SK-N-SH (cell line): ENCODE measurements around the gene F2RL2. TPM values are rescaled to one million over a fixed set of nuclear protein-coding genes. Genes with fewer than 3 reads are reported as not detected.

Experiments
- CTCF ChIA-PET: fragments of 300-600, 350-600 bp; formaldehyde crosslinking; extraction: SDS; loops from one replicate; lab custom pipeline; 2021; lab: Yijun Ruan, JAX
- POLR2A ChIA-PET: fragments of 350-600 bp; sonication (Branson Sonifier 250); formaldehyde crosslinking; extraction: SDS; loops from one replicate; lab custom pipeline; 2020; ENCODE audit warnings: antibody characterized with exemption, inconsistent platforms; lab: Yijun Ruan, JAX
- DNase-seq: peaks from one replicate; pipeline ENCODE4 v3.0.0; 2012
- H2AFZ ChIP-seq: fragments of 200-600 bp; sonication (generic); 2 replicates; pipeline ENCODE4 v1.8.1; 2016; ENCODE audit warnings: antibody characterized with exemption, mild to moderate bottlenecking, low read depth
- H3F3A ChIP-seq: fragments of 200-600 bp; sonication (generic); replicated peaks from 2 replicates; pipeline ENCODE3; 2016; ENCODE audit warnings: antibody characterized with exemption, mild to moderate bottlenecking; ENCODE audit not compliant: insufficient read depth
- H3K27ac ChIP-seq, 2 experiments: fragments of 200-500 bp in 1 of 2; fragments of 200-600 bp in 1 of 2; sonication (Bioruptor generic) in 1 of 2; sonication (generic), shearing (Covaris generic) in 1 of 2; 2 replicates each; pipeline versions ENCODE4 v1.5.1 to v1.6.1; 2014 to 2016; ENCODE audit warnings: low read depth in 2 of 2, inconsistent platforms in 1 of 2, low read length in 1 of 2, mild to moderate bottlenecking in 1 of 2, mixed read lengths in 1 of 2
- H3K27me3 ChIP-seq: fragments of 200-600 bp; sonication (generic), shearing (Covaris generic); 2 replicates; pipeline ENCODE4 v1.6.1; 2016; ENCODE audit warnings: mixed run types; ENCODE audit not compliant: insufficient read depth
- H3K36me3 ChIP-seq, 2 experiments: fragments of 200-500 bp in 1 of 2; fragments of 200-600 bp in 1 of 2; sonication (Bioruptor generic) in 1 of 2; sonication (generic) in 1 of 2; replicated peaks in 1 of 2; 2 replicates each; pipeline versions ENCODE3 to v1.5.1; 2014 to 2016; ENCODE audit warnings: low read length in 1 of 2, mild to moderate bottlenecking in 1 of 2; ENCODE audit not compliant: insufficient read depth in 2 of 2, control insufficient read depth in 1 of 2
- H3K4me1 ChIP-seq, 2 experiments: fragments of 200-500 bp in 1 of 2; fragments of 200-600 bp in 1 of 2; sonication (Bioruptor generic) in 1 of 2; sonication (generic), shearing (Covaris generic) in 1 of 2; 2 replicates each; pipeline versions ENCODE4 v1.5.1 to v1.6.1; 2014 to 2016; ENCODE audit warnings: low read depth in 1 of 2, low read length in 1 of 2, mixed run types in 1 of 2; ENCODE audit not compliant: insufficient read depth in 2 of 2, control insufficient read depth in 1 of 2
- H3K4me2 ChIP-seq: fragments of 200-600 bp; sonication (generic), shearing (Covaris generic); 2 replicates; pipeline ENCODE4 v1.6.1; 2017; ENCODE audit warnings: mixed run types
- H3K4me3 ChIP-seq, 2 experiments: fragments of 200-500 bp in 1 of 2; fragments of 200-600 bp in 1 of 2; sonication (Bioruptor generic) in 1 of 2; sonication (generic), shearing (Covaris generic) in 1 of 2; 2 replicates each; pipeline versions ENCODE4 v1.5.1 to v1.8.1; 2014 to 2016; ENCODE audit warnings: low read depth in 2 of 2, inconsistent platforms in 1 of 2, low read length in 1 of 2, mild to moderate bottlenecking in 1 of 2, mixed read lengths in 1 of 2, moderate library complexity in 1 of 2
- H3K79me2 ChIP-seq: fragments of 200-600 bp; sonication (generic); 2 replicates; pipeline ENCODE4 v1.8.1; 2017; ENCODE audit warnings: mild to moderate bottlenecking; ENCODE audit not compliant: insufficient read depth
- H3K9ac ChIP-seq: fragments of 200-600 bp; sonication (generic); 2 replicates; pipeline ENCODE4 v1.6.1; 2017; ENCODE audit warnings: mixed run types
- H3K9me2 ChIP-seq: fragments of 200-600 bp; sonication (generic); 2 replicates; pipeline ENCODE4 v1.6.1; 2017; ENCODE audit warnings: mixed run types
- H3K9me3 ChIP-seq: fragments of 200-600 bp; sonication (generic); 2 replicates; pipeline ENCODE4 v1.6.1; 2017; ENCODE audit warnings: mixed run types, mild to moderate bottlenecking, moderate library complexity
- H4K20me1 ChIP-seq: fragments of 200-600 bp; sonication (generic); 2 replicates; pipeline ENCODE4 v1.6.1; 2017; ENCODE audit warnings: mild to moderate bottlenecking, mixed run types; ENCODE audit not compliant: insufficient read depth
- CHD2 ChIP-seq: fragments of 150-350 bp; IDR thresholded peaks from 2 replicates; pipeline ENCODE4 v1.6.1; 2018; ENCODE audit warnings: low read length; ENCODE audit not compliant: partially characterized antibody
- EP300 ChIP-seq, 2 experiments: IDR thresholded peaks; 2 replicates each; pipeline versions ENCODE4 v1.4.0 to v1.6.1; 2012; ENCODE audit warnings: borderline replicate concordance in 1 of 2, low read depth in 1 of 2, low read length in 1 of 2
- FOSL2 ChIP-seq: IDR thresholded peaks from 2 replicates; pipeline ENCODE4 v1.4.0; 2012; ENCODE audit warnings: low read depth, mild to moderate bottlenecking, moderate library complexity, borderline replicate concordance
- FOXJ3 ChIP-seq: sonication (generic); formaldehyde crosslinking; IDR thresholded peaks from 2 replicates; pipeline ENCODE4 v1.5.1; 2020; ENCODE audit warnings: mild to moderate bottlenecking, missing genetic modification reagents
- GABPA ChIP-seq: IDR thresholded peaks from 2 replicates; pipeline ENCODE4 v1.4.0; 2012; ENCODE audit warnings: low read depth, mild to moderate bottlenecking
- IRF3 ChIP-seq: fragments of 150-350 bp; IDR thresholded peaks from 2 replicates; pipeline ENCODE4 v1.6.1; 2016; ENCODE audit warnings: mild to moderate bottlenecking, low read depth, low read length
- JUND ChIP-seq: IDR thresholded peaks from 2 replicates; pipeline ENCODE4 v1.4.0; 2012
- MEF2A ChIP-seq: IDR thresholded peaks from 2 replicates; pipeline ENCODE4 v1.4.0; 2012; ENCODE audit warnings: low read depth, borderline replicate concordance
- MXI1 ChIP-seq: IDR thresholded peaks from 2 replicates; pipeline ENCODE4 v1.6.1; 2012; ENCODE audit warnings: mild to moderate bottlenecking, low read depth, low read length, improper control_type of control experiment
- NRF1 ChIP-seq: IDR thresholded peaks from 2 replicates; pipeline ENCODE4 v1.6.1; 2012; ENCODE audit warnings: low read depth, mild to moderate bottlenecking, low read length
- POLR2AphosphoS5 ChIP-seq: IDR thresholded peaks from 2 replicates; pipeline ENCODE4 v1.6.1; 2012; ENCODE audit warnings: low read depth, low read length
- RAD21 ChIP-seq: IDR thresholded peaks from 2 replicates; pipeline ENCODE4 v1.6.1; 2012; ENCODE audit warnings: mild to moderate bottlenecking, low read length
- SIN3A ChIP-seq: IDR thresholded peaks from 2 replicates; pipeline ENCODE4 v1.6.1; 2012; ENCODE audit warnings: low read depth, mild to moderate bottlenecking, low read length, moderate library complexity, borderline replicate concordance
- SMC3 ChIP-seq: IDR thresholded peaks from 2 replicates; pipeline ENCODE4 v1.6.1; 2012; ENCODE audit warnings: low read depth, low read length, improper control_type of control experiment
- TAF1 ChIP-seq: IDR thresholded peaks from 2 replicates; pipeline ENCODE4 v1.6.1; 2012; ENCODE audit warnings: low read depth, mild to moderate bottlenecking, low read length, moderate library complexity, borderline replicate concordance
- TCF12 ChIP-seq: IDR thresholded peaks from 2 replicates; pipeline ENCODE4 v1.4.0; 2012
- TEAD4 ChIP-seq: IDR thresholded peaks from 2 replicates; pipeline ENCODE4 v1.4.0; 2012; ENCODE audit warnings: mild to moderate bottlenecking, borderline replicate concordance; ENCODE audit not compliant: insufficient read depth
- USF2 ChIP-seq: fragments of 150-350 bp; IDR thresholded peaks from 2 replicates; pipeline ENCODE4 v1.6.1; 2017; ENCODE audit warnings: antibody characterized with exemption, low read length, low read depth, borderline replicate concordance
- YY1 ChIP-seq: IDR thresholded peaks from 2 replicates; pipeline ENCODE4 v1.4.0; 2012; ENCODE audit warnings: low read depth, mild to moderate bottlenecking
- WGBS: methylation state at CpG from one replicate; pipeline ENCODE4 v1.1.6; 2017; ENCODE audit warnings: low lambda C conversion rate; 5-methylcytosine and 5-hydroxymethylcytosine counted together
- polyA plus RNA-seq, 3 experiments: library from polyadenylated mRNA; depleted of rRNA; stranded (reverse); fragments of >200 nt; gene quantifications; 2 replicates each; pipeline ENCODE4 v1.2.3, GENCODE V29; 2012

The F2RL2 gene
- polyA plus RNA-seq, 1 of the 3 experiments (the other 2 are of a cell fraction), result 29.4 TPM

GRCh38 chr5:76615759-76616158 lies 7.4 kb downstream of the F2RL2 start:
- no peak for DNase-seq
- 0 out of 2 replicates have a peak overlapping the region, but pooled peaks have one; percentile 9 for H3K4me2 ChIP-seq
- H3K27me3 ChIP-seq, result no peaks in the 10 kb centered on the region
- H2AFZ ChIP-seq, result no peak overlapping the region
- H3K9ac ChIP-seq, result no peak overlapping the region
- TF ChIP-seq POLR2AphosphoS5 (no peak), MXI1 (no peak), FOSL2 (peak; percentile 22; the same call in 1 of the 2 replicates), TEAD4 (no peak), EP300 (IDR thresholded peaks at IDR 0.05; ENCODE audit: borderline replicate concordance in 1 of 2, low read depth in 1 of 2, low read length in 1 of 2) (no peak), NRF1 (no peak), USF2 (no peak)
- no peaks in the 10 kb centered on the region for H3K9me2 ChIP-seq
- ChIA-PET POLR2A (no interaction called here), CTCF (interaction anchor here (0.9 to 1.9 kb wide), 6 partner anchors 9 to 159 kb away, joined by 3 to 7 read pairs (median 4); no protein-coding TSS in a partner anchor)
- H3K79me2 ChIP-seq, result peaks cover 25% of the 10 kb centered on the region
- H3K9me3 ChIP-seq, result no peaks in the 10 kb centered on the region
- 40% methylated on average over 2 of the region's 2 CpGs for WGBS
- H3K4me3 ChIP-seq, result no peak overlapping the region
- H3K27ac ChIP-seq, result peak overlapping the region in 1 of 2 experiments; percentile 74; a peak in 2 of 4 replicates
- H3K4me1 ChIP-seq, result peaks cover 0 to 43% of the 10 kb centered on the region in 2 experiments; a peak in 1 of 4 replicates
- H3K36me3 ChIP-seq, result peaks cover 7 to 19% of the 10 kb centered on the region in 2 experiments
- H3F3A ChIP-seq, result peaks cover 38% of the 10 kb centered on the region
- H4K20me1 ChIP-seq, result no peaks in the 10 kb centered on the region

- no peaks in the 10 kb centered on the region for H3K9me2 ChIP-seq
- WGBS, result 74% methylated on average over 5 of the region's 5 CpGs
- H3K9ac ChIP-seq, result no peak overlapping the region
- ChIA-PET POLR2A (no interaction called here), CTCF (interaction anchor here (1.8 to 5.2 kb wide), 2 partner anchors 11 to 161 kb away, joined by 5 to 27 read pairs; no protein-coding TSS in a partner anchor)
- H3K4me2 ChIP-seq, result no peak overlapping the region
- no peaks in the 10 kb centered on the region for H3K9me3 ChIP-seq
- H3F3A ChIP-seq, result peaks cover 30% of the 10 kb centered on the region
- no peak overlapping the region for H3K4me3 ChIP-seq
- no peak overlapping the region for H2AFZ ChIP-seq
- peaks cover 9% of the 10 kb centered on the region for H3K79me2 ChIP-seq
- H3K4me1 ChIP-seq, result peaks cover 0 to 30% of the 10 kb centered on the region in 2 experiments; a peak in 1 of 4 replicates
- no peak overlapping the region for H3K27ac ChIP-seq
- TF ChIP-seq FOXJ3 (CRISPR knock-in tag) (no peak), POLR2AphosphoS5 (0 out of 2 replicates have a peak, but pooled peaks have one; percentile 10)
- H3K36me3 ChIP-seq, result peaks cover 5 to 15% of the 10 kb centered on the region in 2 experiments
- H3K27me3 ChIP-seq, result no peaks in the 10 kb centered on the region
- no peaks in the 10 kb centered on the region for H4K20me1 ChIP-seq
- no peak for DNase-seq
These were observed 10.3 kb downstream of the F2RL2 start for GRCh38 chr5:76612942-76613341.

- 90% methylated on average over 1 of the region's 1 CpG for WGBS
- Histone ChIP-seq H3K4me1 (peaks cover 3 to 16% of the 10 kb centered on the region in 2 experiments), H3K9ac (no peak overlapping the region), H3K27ac (no peak overlapping the region), H3K4me3 (no peak overlapping the region), H3K9me2 (no peaks in the 10 kb centered on the region), H3K4me2 (no peak overlapping the region), H2AFZ (no peak overlapping the region), H3K36me3 (peaks cover 0 to 2% of the 10 kb centered on the region in 2 experiments), H4K20me1 (no peaks in the 10 kb centered on the region), H3F3A (peaks cover 2% of the 10 kb centered on the region), H3K9me3 (no peaks in the 10 kb centered on the region), H3K79me2 (no peaks in the 10 kb centered on the region), H3K27me3 (no peaks in the 10 kb centered on the region)
- ChIA-PET CTCF (interaction anchor here (0.6 to 5.2 kb wide), 4 partner anchors 7 to 164 kb away, joined by 3 to 27 read pairs (median 6); no protein-coding TSS in a partner anchor), POLR2A (no interaction called here)
- DNase-seq, result no peak
- TF ChIP-seq USF2 (no peak), TAF1 (no peak), CHD2 (no peak), JUND (no peak), TCF12 (no peak), SIN3A (no peak), IRF3 (no peak), RAD21 (no peak), EP300 (IDR thresholded peaks at IDR 0.05; ENCODE audit: borderline replicate concordance in 1 of 2, low read depth in 1 of 2, low read length in 1 of 2) (no peak), GABPA (no peak), FOXJ3 (CRISPR knock-in tag) (no peak), MEF2A (no peak), SMC3 (no peak), TEAD4 (no peak), YY1 (no peak), FOSL2 (no peak)
These were observed 13.0 kb downstream of the F2RL2 start for GRCh38 chr5:76610196-76610595.
